Measurements from ENCODE around the gene NOP58.
"Not testable (repeated sequence)": the region's sequence is repeated elsewhere in the genome, so short reads cannot be mapped to it uniquely, and the experiment has no call there.

NOP58 gene, protein sequence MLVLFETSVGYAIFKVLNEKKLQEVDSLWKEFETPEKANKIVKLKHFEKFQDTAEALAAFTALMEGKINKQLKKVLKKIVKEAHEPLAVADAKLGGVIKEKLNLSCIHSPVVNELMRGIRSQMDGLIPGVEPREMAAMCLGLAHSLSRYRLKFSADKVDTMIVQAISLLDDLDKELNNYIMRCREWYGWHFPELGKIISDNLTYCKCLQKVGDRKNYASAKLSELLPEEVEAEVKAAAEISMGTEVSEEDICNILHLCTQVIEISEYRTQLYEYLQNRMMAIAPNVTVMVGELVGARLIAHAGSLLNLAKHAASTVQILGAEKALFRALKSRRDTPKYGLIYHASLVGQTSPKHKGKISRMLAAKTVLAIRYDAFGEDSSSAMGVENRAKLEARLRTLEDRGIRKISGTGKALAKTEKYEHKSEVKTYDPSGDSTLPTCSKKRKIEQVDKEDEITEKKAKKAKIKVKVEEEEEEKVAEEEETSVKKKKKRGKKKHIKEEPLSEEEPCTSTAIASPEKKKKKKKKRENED

DNA sequence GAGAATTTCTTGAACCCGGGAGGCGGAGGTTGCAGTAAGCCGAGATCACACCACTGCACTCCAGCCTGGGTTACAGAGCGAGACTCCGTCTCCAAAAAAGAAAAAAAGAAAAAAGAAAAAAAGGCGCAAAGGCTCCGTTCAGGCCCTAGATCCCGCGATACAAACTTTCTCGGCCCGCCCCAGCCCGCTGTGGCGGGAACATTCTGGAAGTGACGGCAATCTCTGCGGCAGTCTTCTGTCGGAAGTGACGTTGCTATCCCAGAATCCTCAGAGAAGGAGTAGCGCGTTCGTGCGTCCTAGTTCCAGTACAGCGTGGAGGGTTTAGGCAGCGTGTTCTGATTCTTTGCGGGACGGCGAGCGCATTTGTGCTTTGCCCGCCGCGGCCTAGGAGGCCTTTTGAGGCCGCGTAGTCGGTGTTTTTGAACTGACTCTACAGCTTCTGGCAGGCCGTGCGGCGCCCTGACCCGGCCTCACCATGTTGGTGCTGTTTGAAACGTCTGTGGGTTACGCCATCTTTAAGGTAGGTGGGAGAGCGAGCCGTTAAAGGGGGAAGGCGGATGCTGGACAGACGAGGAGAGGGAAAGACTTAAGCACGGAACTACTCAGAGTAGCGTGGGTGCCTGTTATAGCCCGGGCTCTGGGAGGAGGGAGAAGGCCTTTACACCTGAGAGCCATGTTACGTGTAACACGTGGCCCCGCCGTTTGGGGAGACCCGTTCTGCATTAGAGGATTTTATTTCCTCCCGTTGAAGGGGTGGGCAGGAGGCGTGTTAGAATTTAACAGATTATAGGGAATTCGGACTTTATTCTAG lies at the start of gene NOP58:
Gene NOP58 (plus strand): TSS at position 297 of the 811 bp plus-strand sequence. CDS start 179 bp downstream, at position 476.
- DNase-seq, result peak; percentile 84

DNA sequence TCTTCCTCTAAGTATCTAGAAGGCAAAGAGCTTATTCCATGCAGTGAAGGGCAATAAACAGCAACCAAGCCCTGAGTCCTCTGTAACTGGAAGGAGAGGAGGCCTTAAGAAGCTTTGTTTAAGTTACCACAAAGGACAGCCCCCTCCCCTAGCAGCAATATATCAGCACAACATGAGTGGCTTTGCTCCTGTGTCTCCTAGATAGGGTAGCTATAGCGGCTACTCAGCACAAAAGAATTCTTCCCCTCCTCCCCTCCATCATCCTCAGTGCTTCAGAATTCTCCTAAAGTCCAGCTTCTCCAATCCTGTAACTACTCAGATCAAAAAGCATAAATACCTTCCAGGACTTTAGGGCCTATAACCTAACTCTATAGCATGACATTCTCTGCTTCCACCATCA lies 43.7 kb upstream of the NOP58 start:
- no peak for DNase-seq

DNA sequence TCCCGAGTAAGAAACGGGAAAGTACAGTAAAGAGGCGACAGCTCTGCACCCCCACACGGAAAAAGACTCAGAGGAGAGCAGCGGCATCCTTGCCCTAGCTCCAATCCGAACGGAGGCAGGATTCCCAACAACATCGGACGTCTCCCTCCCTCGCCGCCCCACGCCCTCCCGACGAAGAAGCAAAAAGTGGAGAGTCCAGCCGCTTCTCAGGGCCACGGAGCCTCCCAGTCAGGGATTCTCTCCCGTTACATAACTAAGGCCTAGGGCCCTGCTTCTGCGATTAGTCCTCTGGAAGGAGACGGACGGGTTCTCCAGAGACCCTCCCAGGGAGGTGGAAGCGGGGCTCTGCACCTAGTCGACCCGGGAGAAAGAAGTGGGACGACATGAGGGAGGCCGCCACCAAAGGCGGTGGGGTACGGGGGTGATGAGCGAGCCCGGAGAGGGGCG lies 27.8 kb upstream of the NOP58 start:
- no peak for DNase-seq

DNA sequence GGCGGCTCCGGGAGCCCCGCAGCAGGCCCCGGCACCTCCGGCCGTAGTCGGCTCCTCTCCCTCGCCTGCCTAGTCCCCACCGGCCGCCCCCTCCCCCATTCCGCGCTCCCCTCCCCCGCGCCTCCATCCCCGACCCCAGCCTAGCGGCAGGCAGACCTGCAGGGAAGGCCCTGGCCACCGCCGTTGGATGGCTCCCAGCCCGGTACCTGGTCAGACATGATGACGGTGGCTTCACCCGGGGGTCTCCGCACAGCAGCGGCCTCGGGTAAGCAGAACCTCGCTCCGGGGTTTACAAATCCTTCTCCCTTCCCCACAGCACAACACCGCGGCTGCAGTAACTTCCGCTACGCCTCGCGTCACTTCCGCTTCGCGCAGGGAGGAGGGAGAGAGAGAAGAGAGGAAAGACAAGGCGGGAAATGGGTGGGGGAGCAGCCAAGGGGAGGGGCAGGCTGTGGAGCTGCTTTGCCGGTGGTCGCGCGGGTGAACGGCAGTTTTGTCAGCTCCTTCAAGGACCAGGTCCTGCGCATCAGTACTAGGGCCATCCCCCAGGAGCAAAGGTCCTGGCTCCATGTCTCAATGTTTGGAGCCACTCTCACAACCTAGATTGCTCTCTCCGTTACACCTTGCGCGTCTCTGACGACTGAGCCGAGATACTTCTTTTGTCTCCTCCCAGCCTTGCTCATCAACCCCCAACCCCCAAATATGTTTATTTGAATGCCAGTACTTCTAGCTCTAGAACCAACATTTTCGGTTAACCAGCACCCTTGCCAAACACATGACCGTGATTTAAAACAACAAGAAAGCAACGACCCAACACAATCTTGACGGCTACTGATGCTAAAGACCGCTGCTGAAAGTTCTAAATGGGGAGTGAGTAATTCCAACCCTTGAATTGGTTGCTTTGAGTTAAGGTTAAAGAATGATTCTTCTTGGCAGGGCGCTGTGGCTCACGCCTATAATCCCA lies 27.0 kb upstream of the NOP58 start, which contains the start of gene SUMO1:
Gene SUMO1 (minus strand): TSS at position 364 of the 964 bp plus-strand sequence. CDS start 146 bp downstream, at position 218.
- DNase-seq, result peak; percentile 59

DNA sequence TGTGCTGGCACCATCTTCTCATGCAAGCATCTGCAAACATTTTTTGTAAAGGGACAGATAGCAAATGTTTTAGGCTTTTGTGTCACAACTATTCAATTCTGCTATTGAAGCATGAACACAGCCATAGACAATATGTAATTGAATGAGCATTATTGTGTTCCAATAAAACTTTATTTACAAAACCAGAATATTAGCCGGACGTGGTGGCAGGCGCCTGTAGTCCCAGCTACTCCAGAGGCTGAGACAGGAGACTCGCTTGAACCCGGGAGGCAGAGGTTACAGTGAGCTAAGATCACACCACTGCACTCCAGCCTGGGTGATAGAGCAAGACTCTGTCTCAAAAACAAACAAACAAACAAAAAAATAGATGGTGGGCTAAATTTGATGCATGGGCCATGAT lies 17.9 kb upstream of the NOP58 start:
- not testable (repeated sequence) for DNase-seq

DNA sequence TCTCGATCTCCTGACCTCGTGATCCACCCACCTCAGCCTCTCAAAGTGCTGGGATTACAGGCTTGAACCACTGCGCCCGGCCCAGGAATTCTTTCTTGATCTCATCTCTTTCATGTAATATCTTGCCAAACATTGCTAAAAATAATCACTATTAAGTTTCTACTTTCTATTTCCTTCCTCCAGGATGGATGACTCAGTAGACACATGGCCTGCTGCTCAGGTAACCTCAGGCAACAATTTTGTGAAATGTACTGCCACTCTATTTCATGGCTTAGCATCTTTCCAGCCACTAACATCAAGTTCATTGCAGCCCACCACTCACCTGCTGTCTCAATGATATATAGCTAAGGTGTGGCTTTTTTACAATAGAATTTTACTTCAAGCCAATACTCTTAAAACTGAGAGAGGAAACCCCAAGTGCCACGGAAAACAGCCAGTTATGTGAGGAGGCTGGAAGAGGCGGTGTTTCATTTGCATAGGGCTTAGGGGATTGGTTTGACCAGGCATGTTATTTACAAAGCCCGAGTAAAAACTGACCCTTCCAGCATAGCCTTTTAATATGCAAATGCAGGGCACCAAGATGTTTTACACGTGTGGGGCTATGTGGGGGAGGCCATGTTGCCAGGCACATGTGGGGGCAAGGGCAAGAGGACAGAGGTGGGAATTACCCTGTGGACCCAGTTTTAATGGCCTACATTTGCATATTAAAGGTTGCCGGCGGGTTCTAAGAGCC lies 15.9 kb upstream of the NOP58 start:
- DNase-seq, result no peak

DNA sequence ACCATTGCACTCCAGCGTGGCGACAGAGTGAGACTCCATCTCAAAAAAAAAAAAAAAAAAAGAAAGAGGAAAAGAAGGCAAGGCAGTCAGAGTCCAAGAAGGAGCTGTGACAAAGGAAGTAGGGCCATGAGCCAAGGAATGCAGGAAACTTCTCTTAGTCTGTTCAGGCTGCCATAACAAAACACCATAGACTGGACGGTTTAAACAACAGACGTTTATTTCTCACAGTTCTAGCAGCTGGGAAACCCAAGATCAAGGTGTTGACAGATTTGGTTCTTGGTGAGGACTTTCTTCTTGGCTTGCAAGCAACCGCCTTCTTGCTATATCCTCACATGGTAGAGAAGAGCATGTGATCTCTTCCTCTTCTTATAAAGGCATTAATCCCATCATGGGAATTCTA lies 14.1 kb upstream of the NOP58 start:
- DNase-seq, result no peak

DNA sequence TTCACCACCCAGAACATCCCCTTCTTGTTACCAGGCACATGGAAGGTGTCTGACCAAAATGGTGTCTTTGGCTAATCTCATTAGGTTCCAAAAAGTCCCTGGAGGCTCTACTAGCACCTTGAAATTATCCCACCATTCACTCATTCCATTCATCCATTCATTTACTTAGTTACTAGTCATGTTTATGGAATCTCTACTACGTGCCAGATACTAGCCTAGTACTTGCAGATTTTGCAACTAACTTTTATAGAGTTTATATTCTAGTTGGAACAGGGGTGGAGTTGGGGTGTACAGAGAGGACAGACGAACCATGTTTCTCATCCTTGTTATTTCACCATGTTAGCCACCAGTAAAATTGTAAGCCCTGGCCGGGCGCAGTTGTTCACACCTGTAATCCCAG lies 4.0 kb upstream of the NOP58 start:
- DNase-seq, result no peak

DNA sequence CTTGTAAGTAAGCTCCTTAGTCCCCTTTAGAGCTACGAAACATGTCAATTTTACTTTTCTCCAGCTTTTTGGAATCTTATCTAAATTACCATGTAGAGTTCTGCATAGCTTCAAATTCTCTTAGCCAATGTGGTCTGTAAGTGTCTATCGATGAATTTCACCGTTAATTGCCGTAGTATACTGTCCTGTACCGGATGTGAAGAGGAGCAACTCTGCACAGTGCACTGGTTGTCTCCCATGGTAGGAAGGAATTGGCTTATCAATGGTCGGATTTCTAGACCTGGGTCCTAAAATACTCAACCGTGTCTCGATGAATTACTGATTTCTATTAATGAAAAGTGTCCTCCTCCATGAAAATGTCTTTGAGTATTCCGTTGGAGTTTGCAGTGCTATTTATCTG lies 1.9 kb downstream of the NOP58 start:
- no peak for DNase-seq

DNA sequence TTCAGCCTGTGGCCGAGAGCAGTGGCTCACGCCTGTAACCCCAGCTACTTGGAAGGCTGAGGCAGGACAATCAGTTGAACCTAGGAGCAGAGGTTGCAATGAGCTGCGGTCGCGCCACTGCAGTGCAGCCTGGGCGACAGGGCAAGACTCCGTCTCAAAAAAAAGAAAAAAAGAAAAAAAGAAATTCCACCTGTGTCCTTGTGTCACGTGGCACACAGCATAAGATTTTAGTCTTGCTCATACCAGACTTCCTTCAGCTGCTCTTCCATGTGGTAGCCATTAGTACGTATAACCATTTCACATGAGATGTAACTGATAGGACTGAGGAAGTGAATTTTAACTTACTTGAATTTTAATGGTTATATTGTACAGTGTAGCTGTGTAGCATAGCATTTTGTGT lies 4.0 kb downstream of the NOP58 start:
- DNase-seq, result no peak

DNA sequence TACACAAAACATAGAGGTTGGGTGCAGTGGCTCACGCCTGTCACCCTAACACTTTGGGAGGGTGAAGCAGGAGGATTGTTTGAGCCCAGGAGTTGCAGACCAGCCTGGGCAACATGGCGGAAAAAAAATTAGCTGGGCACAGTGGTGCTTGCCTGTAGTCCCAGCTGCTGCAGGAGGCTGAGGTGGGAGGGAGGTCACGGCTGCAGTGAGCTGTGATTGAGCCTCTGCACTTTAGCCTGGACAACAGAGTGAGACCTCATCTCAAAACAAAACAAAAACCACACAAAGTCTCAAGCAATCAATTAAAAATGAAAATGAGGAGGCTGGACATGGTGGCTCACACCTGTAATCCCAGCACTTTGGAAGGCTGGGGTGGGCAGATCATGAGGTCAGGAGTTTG lies 4.9 kb downstream of the NOP58 start:
- no peak for DNase-seq

DNA sequence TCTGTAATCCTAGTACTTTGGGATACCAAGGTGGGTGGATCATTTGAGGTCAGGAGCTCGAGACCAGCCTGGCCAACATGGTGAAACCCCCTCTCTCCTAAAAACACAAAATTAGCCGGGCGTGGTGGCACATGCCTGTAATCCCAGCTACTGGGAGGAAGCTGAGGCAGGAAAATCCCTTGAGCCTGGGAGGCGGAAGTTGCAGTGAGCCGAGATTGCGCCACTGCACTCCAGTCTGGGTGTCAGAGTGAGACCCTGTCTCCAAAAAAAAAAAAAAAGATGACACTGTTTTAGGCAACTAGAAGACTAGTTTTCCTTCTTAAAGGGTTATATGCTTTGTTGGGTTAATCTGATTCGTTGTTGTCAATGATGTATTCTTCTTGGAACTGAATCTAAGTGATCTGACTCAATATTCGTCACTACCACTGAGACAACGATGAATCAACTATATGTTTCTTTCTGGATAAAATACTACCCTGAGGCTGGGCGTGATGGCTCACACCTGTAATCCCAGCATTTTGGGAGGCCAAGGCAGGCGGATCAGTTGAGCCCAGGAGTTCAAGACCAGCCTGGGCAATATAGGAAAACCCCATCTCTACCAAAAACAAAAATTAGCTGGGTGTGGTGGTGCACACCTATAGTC lies 10.6 kb downstream of the NOP58 start:
- not testable (repeated sequence) for DNase-seq

DNA sequence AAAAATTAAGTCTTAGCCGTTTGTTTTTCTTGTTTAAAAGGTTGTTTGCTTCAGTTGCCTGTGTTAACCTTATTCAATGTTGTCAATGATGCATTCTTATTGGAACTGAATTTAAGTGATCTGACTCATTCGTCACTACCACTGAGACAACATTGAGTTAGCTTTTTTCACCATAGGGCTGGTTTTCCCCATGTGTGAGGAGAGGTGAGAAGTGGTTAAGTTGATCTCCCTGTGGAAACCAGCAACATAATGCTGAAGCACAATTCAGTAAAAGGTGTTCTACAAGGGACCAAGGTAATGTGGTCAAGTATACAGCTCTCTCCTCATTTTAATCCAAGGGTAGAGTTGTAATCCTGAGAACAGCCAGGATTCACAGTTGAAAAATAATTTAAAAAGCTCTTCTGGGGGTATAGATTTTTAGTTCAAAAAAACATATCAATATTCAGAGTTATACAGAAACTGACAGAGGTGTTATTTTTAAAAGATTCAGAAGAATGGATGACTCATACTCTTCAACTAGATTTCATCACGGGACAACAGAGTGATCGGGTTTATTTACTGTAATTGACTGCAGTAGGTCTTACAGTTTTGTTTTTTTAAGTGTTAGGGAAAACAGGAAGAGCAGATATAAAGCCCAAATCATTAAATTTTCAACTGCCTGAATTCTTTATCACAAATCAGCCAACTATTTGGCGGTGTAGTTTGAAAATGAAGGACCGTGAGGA lies 12.6 kb downstream of the NOP58 start:
- DNase-seq, result no peak

DNA sequence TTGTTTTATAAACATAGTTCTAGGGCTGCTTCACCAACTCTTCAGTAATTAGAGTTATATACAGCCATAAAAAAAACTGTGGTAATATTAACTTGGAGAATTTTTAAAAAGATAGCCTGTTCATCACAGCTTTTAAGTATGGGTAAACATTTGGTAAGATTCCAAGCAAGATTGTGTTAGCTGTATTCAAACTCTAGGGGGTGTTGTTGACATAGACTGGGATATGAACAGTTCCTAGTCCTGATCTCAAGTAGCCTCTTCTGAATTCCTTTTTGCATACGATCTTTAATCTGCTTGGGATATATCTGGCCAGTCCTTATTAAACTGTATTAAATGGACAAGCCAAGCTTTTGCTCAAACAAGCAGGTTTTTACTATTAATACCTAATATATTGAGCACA lies 13.4 kb downstream of the NOP58 start:
- DNase-seq, result peak; percentile 47

DNA sequence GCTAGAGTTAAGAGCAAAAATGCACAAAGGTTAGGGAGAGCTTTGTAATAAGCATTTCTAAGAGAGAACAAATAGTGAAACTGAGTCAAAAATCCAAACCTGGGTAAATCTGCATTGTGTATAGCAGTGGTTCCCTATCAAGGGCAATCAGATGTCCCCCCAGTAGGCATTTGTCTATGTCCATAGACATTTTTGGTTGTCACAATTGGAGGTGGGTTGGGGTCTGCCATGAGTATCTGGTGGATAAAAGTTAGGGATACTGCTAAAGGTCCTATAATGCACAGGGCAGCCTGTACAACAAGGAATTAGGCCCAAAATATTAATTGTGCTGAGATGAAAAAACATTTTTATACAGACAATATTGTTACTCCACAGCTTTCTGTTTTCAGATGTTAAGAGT lies 21.0 kb downstream of the NOP58 start:
- DNase-seq, result no peak

DNA sequence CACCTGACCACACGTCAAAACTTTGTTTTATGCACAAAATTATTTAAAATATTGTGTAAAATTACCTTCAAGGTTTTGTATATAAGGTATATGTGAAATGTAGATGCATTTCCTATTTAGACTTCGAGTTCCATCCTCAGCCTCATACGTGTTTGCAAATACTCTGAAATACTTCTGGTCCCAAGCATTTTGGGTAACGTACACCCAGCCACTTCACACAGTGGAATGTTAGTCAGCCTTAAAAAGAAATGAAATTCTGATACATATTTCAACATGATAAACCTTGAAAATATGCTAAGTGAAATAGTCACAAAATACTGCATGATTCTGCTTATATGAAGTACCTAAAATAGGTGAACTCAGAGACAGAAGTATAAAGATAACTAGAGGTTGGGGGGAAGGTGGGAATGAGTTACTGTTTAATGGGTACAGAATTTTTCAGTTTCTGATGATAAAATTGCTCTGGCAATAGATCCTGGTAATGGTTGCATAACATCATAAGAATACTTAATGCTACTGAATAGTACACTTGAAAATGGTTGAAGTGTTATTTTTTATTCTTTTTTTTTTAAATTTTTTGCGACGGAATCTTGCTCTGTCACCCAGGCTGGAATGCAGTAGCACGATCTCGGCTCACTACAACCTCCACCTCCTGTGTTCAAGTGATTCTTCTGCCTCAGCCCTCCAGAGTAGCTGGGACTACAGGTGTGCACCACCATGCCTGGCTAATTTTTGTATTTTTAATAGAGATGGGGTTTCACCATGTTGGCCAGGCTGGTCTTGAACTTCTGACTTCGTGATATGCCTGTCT lies 24.0 kb downstream of the NOP58 start:
- no peak for DNase-seq

DNA sequence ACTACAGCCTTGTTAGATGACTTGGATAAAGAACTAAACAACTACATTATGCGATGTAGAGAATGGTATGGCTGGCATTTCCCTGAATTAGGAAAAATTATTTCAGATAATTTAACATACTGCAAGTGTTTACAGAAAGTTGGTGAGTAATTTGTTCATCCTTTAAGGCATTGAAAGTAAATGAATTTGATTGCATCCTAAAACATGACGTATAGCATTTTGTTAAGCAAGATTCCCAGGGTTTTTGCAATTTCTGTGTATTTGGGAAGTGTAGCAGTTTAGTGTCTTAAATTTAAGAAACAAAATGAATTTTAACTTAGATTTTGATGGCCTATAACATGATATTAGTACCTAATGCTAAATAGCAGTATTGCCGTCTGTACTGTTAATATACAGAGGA lies 24.8 kb downstream of the NOP58 start:
- no peak for DNase-seq

DNA sequence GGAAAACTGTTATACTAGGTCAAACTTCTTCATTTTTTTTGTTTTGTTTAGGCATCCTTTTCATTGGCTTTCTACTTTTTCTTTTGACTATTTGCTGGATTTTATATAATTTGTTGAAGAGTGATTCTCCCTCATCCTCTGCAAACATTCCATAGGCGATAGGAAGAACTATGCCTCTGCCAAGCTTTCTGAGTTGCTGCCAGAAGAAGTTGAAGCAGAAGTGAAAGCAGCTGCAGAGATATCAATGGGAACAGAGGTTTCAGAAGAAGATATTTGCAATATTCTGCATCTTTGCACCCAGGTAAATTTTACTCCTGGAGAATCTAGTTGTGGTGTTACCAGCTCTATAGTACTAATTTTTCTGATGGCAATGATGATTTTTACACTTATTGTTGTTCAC lies 25.4 kb downstream of the NOP58 start:
- DNase-seq, result no peak

DNA sequence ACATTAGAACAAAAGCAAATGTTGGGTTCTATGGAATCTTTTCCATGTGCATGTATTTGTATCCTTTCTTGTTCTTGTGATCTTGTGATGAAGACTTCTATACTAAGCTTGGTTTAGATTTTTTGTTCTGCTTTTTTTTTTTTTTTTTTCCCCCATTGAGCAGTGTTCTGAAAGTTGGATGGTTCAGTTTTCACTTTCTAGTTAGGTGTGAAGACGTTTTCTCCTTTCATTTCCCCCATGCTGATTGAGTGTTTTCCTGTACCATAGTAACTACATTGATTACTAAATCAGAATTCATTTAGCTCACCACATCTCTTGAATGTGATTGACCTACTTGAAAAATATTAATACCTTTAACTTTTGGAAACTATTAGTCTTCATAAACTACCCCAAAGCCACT lies 34.1 kb downstream of the NOP58 start:
- no peak for DNase-seq

DNA sequence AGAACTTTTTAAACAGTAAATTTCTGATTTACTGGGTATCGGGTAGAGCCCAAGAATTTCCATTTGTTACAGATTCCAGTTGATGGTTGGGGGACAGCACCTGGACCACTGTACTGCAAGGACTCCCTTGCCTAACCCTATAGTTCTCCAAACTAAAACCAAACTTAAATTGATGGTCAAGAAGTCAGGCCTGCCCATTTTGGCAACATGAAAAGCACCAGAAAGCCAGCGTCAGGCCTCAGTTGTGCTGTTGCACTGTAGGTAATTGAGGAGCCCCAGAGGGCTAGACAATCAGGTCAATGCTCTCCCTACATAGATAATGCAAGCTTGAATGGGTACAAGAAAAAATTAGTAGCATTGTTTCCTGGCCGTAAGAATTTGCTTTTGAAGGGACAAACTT lies 40.5 kb downstream of the NOP58 start:
- DNase-seq, result no peak
